ENCODE data around the gene SETD7. TPM values are rescaled to one million over a fixed set of nuclear protein-coding genes. Genes with fewer than 3 reads are reported as not detected.
A peak's percentile ranks its signal among the peaks of the same experiment; 100 is the strongest.

The SETD7 gene
- total and polyA plus RNA-seq, 2 experiments from 2014 or later: 1.1 to 4.2 TPM

DNA sequence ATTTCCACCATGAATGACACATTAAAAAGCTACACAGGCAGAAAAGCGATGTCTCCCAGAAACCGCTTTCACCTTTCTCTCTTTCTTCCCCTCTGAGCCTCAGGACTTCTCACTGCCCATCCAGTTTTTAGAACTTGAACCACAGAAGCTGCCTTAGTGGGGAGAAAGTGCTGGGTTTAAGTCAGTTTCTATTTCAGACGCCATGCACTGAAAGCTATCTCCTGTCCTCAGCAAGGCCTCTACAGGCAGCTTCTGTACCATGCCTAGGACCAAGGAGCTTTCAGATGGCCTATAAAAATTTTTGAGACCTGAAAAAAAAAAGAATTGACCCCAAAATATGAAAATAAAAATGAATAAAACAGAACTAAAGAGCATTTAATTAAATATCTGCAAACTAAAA is 67.6 kb downstream of the SETD7 start:
- peak overlapping the region; percentile 74 for H2AFZ ChIP-seq
- no peaks in the 10 kb centered on the region for H3K9me3 Mint-ChIP-seq
- H3K4me1 ChIP-seq (ENCODE audit: insufficient read depth): peaks cover 13% of the 10 kb centered on the region; the same call in 1 of the 2 replicates
- no peaks in the 10 kb centered on the region for H3K79me2 ChIP-seq (replicated peaks; ENCODE audit: insufficient read depth)
- TF ChIP-seq JUNB (IDR thresholded peaks at IDR 0.05; ENCODE audit: unreplicated experiment): no peak
- TF ChIP-seq, protein P1, sequence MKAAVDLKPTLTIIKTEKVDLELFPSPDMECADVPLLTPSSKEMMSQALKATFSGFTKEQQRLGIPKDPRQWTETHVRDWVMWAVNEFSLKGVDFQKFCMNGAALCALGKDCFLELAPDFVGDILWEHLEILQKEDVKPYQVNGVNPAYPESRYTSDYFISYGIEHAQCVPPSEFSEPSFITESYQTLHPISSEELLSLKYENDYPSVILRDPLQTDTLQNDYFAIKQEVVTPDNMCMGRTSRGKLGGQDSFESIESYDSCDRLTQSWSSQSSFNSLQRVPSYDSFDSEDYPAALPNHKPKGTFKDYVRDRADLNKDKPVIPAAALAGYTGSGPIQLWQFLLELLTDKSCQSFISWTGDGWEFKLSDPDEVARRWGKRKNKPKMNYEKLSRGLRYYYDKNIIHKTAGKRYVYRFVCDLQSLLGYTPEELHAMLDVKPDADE (IDR thresholded peaks at IDR 0.05): no peak
- no peak for TF ChIP-seq EZH2phosphoT487 (IDR thresholded peaks at IDR 0.05; ENCODE audit: unreplicated experiment)
- TF ChIP-seq, protein P2, sequence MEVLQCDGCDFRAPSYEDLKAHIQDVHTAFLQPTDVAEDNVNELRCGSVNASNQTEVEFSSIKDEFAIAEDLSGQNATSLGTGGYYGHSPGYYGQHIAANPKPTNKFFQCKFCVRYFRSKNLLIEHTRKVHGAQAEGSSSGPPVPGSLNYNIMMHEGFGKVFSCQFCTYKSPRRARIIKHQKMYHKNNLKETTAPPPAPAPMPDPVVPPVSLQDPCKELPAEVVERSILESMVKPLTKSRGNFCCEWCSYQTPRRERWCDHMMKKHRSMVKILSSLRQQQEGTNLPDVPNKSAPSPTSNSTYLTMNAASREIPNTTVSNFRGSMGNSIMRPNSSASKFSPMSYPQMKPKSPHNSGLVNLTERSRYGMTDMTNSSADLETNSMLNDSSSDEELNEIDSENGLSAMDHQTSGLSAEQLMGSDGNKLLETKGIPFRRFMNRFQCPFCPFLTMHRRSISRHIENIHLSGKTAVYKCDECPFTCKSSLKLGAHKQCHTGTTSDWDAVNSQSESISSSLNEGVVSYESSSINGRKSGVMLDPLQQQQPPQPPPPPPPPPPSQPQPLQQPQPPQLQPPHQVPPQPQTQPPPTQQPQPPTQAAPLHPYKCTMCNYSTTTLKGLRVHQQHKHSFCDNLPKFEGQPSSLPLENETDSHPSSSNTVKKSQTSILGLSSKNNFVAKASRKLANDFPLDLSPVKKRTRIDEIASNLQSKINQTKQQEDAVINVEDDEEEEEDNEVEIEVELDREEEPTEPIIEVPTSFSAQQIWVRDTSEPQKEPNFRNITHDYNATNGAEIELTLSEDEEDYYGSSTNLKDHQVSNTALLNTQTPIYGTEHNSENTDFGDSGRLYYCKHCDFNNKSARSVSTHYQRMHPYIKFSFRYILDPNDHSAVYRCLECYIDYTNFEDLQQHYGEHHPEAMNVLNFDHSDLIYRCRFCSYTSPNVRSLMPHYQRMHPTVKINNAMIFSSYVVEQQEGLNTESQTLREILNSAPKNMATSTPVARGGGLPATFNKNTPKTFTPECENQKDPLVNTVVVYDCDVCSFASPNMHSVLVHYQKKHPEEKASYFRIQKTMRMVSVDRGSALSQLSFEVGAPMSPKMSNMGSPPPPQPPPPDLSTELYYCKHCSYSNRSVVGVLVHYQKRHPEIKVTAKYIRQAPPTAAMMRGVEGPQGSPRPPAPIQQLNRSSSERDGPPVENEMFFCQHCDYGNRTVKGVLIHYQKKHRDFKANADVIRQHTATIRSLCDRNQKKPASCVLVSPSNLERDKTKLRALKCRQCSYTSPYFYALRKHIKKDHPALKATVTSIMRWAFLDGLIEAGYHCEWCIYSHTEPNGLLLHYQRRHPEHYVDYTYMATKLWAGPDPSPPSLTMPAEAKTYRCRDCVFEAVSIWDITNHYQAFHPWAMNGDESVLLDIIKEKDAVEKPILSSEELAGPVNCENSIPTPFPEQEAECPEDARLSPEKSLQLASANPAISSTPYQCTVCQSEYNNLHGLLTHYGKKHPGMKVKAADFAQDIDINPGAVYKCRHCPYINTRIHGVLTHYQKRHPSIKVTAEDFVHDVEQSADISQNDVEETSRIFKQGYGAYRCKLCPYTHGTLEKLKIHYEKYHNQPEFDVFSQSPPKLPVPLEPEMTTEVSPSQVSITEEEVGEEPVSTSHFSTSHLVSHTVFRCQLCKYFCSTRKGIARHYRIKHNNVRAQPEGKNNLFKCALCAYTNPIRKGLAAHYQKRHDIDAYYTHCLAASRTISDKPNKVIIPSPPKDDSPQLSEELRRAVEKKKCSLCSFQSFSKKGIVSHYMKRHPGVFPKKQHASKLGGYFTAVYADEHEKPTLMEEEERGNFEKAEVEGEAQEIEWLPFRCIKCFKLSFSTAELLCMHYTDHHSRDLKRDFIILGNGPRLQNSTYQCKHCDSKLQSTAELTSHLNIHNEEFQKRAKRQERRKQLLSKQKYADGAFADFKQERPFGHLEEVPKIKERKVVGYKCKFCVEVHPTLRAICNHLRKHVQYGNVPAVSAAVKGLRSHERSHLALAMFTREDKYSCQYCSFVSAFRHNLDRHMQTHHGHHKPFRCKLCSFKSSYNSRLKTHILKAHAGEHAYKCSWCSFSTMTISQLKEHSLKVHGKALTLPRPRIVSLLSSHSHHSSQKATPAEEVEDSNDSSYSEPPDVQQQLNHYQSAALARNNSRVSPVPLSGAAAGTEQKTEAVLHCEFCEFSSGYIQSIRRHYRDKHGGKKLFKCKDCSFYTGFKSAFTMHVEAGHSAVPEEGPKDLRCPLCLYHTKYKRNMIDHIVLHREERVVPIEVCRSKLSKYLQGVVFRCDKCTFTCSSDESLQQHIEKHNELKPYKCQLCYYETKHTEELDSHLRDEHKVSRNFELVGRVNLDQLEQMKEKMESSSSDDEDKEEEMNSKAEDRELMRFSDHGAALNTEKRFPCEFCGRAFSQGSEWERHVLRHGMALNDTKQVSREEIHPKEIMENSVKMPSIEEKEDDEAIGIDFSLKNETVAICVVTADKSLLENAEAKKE (CRISPR knock-in tag; IDR thresholded peaks at IDR 0.05): no peak
- TF ChIP-seq ZNF114 (CRISPR knock-in tag; IDR thresholded peaks at IDR 0.05): no peak
- TF ChIP-seq, protein P3, sequence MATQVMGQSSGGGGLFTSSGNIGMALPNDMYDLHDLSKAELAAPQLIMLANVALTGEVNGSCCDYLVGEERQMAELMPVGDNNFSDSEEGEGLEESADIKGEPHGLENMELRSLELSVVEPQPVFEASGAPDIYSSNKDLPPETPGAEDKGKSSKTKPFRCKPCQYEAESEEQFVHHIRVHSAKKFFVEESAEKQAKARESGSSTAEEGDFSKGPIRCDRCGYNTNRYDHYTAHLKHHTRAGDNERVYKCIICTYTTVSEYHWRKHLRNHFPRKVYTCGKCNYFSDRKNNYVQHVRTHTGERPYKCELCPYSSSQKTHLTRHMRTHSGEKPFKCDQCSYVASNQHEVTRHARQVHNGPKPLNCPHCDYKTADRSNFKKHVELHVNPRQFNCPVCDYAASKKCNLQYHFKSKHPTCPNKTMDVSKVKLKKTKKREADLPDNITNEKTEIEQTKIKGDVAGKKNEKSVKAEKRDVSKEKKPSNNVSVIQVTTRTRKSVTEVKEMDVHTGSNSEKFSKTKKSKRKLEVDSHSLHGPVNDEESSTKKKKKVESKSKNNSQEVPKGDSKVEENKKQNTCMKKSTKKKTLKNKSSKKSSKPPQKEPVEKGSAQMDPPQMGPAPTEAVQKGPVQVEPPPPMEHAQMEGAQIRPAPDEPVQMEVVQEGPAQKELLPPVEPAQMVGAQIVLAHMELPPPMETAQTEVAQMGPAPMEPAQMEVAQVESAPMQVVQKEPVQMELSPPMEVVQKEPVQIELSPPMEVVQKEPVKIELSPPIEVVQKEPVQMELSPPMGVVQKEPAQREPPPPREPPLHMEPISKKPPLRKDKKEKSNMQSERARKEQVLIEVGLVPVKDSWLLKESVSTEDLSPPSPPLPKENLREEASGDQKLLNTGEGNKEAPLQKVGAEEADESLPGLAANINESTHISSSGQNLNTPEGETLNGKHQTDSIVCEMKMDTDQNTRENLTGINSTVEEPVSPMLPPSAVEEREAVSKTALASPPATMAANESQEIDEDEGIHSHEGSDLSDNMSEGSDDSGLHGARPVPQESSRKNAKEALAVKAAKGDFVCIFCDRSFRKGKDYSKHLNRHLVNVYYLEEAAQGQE (IDR thresholded peaks at IDR 0.05; ENCODE audit: unreplicated experiment): no peak
- TF ChIP-seq NANOG (IDR thresholded peaks at IDR 0.05; ENCODE audit: borderline replicate concordance): no peak
- no peak for TF ChIP-seq EZH2 (IDR thresholded peaks at IDR 0.05; ENCODE audit: low read depth, unreplicated experiment)
- no peak for TF ChIP-seq POLR2AphosphoS5 (IDR thresholded peaks at IDR 0.05; ENCODE audit: low read depth)
- TF ChIP-seq ZNF331 (CRISPR knock-in tag; IDR thresholded peaks at IDR 0.05; ENCODE audit: low read depth): no peak
- TF ChIP-seq CREB1 (CRISPR knock-in tag; IDR thresholded peaks at IDR 0.05; ENCODE audit: low read depth): no peak
- TF ChIP-seq, protein P4, sequence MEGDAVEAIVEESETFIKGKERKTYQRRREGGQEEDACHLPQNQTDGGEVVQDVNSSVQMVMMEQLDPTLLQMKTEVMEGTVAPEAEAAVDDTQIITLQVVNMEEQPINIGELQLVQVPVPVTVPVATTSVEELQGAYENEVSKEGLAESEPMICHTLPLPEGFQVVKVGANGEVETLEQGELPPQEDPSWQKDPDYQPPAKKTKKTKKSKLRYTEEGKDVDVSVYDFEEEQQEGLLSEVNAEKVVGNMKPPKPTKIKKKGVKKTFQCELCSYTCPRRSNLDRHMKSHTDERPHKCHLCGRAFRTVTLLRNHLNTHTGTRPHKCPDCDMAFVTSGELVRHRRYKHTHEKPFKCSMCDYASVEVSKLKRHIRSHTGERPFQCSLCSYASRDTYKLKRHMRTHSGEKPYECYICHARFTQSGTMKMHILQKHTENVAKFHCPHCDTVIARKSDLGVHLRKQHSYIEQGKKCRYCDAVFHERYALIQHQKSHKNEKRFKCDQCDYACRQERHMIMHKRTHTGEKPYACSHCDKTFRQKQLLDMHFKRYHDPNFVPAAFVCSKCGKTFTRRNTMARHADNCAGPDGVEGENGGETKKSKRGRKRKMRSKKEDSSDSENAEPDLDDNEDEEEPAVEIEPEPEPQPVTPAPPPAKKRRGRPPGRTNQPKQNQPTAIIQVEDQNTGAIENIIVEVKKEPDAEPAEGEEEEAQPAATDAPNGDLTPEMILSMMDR (conservative IDR thresholded peaks at IDR 0.05; ENCODE audit: low read depth in 2 of 2): no peak
- no peaks in the 10 kb centered on the region for H3K9me2 ChIP-seq (ENCODE audit: insufficient read depth)
- H4K20me1 ChIP-seq (replicated peaks; ENCODE audit: insufficient read depth): no peaks in the 10 kb centered on the region
- H3K27me3 ChIP-seq (ENCODE audit: insufficient read depth): no peaks in the 10 kb centered on the region
- no peaks in the 10 kb centered on the region for H3K27me3 Mint-ChIP-seq (ENCODE audit: insufficient read depth, low read depth, poor library complexity)
- no peak overlapping the region for H3K27ac ChIP-seq (ENCODE audit: low read depth)
- ATAC-seq (no peak), DNase-seq (ENCODE audit: low spot score) (no peak)
- peaks cover 11% of the 10 kb centered on the region for H3K4me1 Mint-ChIP-seq
- 0 out of 3 replicates have a peak, but pooled peaks cover 3% of the 10 kb centered on the region for H3K36me3 Mint-ChIP-seq (ENCODE audit: low read depth)
- no peaks in the 10 kb centered on the region for H3F3A ChIP-seq (replicated peaks; ENCODE audit: low read depth)
- H3K27ac Mint-ChIP-seq: no peak overlapping the region
- H3K4me3 Mint-ChIP-seq: no peak overlapping the region
- no peaks in the 10 kb centered on the region for H3K36me3 ChIP-seq (ENCODE audit: insufficient read depth)
- H3K4me3 ChIP-seq: no peak overlapping the region
- no peak overlapping the region for H3K4me2 ChIP-seq
